GM19455 (cell line): ENCODE results near the gene TESK2.
"Not testable (repeated sequence)": the region's sequence is repeated elsewhere in the genome, so short reads cannot be mapped to it uniquely, and the experiment has no call there.

ENCODE experiments used
- ATAC-seq: cut with Tn5 transposase; IDR thresholded peaks from one replicate; pipeline ENCODE4 v1.9.1; 2021; ENCODE audit not compliant: unreplicated experiment

Gene TESK2

DNA sequence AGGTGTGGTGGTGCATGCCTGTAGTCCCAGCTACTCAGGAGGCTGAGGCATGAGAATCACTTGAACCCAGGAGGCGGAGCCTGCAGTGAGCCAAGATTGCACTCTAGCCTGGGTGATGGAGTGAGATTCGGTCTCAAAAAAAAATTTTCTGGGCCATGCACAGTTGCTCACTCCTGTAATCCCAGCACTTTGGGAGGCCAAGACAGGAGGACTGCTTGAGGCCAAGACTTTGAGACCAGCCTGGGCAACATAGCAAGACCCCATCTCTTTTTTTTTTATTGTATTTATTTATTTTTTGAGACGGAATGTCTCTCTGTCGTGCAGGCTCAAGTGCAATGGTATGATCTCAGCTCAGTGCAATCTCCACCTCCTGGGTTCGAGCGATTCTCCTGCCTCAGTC, 16.8 kb downstream of the TESK2 start:
- not testable (repeated sequence) for ATAC-seq

DNA sequence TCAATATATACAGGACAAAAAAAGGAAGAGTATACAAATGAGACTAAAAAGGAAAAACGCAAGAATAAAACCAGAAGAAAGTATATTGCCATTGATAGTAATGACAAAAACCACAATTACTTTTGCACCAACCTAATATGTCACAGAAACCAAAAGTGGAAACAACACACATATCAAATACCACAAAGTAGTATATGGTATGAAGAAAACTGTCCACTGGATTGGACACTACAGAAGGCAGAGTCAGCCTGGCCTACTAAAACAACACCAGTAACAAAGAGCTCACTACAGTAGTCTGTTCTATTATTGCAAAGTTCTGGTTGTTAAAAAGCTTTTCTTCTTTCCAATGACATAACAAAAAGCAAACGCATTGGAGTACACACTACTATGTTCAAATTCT, 17.7 kb downstream of the TESK2 start:
- ATAC-seq = no peak

DNA sequence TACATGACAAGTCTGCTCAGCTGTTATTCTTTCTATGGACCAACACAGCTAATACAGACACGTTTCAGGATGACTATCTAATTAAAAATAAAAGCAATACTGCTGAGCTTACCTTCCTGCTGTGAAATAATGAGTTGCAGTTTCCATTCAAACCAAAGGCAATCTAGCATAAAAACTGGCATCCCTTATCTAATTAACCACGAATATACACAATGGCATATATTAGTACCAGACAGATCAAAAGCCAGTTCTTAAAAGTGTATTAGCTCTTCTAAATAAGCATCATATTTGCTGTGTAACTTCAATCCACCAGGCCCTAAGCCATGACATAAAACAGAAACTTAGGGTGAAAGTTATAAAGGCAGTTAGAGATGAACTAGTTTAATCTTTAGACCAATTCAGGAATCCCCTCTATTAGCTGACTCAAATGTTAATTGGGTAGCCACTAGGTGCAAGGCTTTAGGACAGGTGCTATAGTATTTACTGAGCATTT, 20.6 kb downstream of the TESK2 start:
- no peak for ATAC-seq

DNA sequence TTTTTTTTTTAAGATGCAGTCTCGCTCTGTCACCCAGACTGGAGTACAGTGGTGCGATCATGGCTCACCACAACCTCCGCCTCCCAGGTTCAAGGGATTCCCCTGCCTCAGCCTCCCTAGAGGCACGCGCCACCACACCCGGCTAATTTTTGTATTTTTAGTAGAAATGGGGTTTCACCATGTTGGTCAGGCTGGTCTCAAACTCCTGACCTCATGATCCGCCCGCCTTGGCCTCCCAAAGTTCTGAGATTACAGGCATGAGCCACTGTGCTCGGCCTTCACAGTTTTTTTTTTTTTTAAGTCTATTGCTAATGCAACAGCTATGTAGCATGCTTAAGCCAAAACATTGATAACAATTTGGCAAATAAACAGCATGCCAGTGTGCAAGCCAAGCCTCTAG, 23.6 kb downstream of the TESK2 start:
- ATAC-seq = not testable (repeated sequence)

DNA sequence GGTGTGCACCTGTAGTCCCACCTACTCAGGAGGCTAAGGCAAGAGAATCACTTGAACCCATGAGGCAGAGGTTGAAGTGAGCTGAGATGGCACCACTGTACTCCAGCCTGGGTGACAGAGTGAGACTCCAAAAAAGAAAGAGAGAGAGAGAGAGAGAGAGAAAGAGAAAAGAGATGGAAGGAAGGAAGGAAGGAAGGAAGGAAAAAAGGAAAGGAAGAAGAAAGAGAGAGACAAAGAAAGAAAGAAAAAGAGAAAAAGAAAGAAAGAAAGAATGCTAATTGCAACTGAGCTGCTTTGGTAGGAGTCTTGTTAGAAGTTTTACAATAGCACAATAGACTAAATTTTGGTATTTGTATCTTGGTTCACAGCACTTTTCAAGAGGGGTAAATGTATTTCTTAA, 25.7 kb downstream of the TESK2 start:
- no peak for ATAC-seq

DNA sequence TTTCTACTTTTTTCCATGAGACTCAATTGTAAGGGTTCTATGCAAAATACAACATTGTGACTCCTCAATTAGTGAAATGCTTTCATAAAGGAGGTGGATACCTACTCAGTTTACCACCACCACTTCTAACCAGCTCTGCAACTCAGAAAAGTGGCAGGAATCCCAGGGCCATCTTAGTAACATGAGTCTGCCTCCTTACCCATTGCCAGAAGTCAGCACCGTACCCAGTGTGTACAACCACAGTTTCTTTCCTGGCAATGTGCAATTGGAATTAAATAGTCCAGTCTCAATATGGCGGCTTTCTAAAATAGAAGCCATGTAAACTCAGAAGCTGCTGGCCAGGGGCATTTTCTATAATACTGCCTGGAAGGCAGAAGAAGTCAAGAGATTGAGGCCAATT, 32.1 kb downstream of the TESK2 start:
- ATAC-seq = no peak

DNA sequence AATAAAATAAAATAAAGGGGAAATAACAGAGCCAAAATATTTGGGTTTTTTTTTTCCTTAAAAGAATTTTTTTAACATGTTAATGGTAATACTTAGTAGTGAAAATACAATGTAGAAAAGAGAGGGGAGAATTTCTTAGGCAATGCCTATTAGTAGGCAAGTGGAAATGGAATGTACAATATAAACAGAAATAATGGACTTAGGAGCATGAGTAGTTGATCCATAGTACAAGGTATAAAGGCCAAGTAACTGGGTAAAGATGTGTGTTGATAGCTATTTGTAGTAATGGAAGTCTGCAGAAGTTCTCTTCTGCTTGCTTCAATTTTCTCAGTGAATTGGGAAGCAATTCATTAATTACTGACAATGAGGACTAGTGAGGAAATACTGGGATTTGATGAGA, 34.4 kb downstream of the TESK2 start:
- ATAC-seq = no peak

DNA sequence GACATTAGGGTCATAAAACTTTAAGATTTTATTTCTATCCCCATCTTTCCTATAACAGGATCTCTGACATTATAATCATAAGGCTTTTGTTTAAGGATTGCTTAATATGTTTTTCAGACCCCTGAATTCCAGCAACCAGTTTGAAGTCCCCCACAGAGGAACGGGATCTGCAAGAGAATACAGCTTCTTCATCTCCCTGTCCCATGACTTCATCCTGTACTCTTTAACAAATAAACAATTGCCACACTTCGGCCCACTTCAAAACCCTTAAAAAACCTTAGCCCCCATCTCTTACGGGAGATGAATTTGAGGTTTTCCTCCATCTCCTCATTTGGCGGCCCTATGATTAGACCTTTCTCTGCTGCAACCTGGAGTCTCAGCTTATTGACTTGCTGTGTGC, 35.8 kb downstream of the TESK2 start:
- ATAC-seq = no peak

DNA sequence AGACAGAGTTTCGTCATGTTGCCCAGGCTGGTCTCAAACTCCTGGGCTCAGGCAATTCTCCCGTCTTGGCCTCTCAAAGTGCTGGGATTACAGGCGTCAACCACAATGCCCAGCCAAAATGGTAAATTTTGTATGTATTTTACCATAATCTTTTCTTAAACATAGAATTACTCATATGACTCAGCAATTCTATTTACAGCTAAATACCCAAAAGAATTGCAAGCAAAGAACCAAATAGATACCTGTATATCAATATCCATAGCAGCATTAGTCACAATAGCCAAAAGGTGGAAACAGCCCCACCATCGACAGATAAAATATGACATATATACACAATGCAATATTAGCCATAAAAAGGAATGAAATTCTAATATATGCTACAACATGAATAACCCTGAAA, 36.5 kb downstream of the TESK2 start:
- ATAC-seq = no peak

DNA sequence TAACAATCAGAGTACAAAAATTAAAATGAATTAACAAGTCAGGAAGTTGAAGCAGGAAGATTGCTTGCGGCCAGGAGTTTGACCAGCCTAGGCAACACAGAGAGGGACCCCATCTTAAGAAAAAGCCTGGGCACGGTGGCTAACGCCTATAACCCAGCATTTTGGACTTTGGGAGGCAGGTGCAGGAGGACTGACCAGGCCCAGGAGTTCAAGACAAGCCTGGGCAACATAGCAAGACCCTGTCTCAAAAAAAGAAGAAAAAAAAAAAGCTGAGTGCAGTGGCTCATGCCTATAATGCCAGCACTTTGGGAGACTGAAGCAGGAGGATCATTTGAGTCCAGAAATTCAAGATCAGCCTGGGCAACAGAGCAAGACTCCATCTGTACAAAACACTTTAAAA, 38.5 kb downstream of the TESK2 start:
- ATAC-seq = no peak

DNA sequence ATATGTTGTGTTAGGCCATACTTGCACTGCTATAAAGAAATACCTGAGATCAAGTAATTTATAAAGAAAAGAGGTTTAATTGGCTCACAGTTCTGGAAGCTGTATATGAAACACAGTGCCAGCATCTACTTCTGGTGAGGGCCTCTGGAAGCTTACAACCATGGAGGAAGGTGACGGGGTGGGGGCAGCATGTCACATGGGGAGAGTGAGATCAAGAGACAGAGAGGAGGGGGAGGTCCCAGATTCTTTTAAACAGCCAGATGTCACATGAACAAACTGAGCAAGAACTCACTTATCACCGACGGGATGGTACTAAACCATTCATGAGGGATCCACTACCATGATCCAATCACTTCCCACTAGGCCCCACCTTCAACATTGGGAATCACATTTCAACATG, 42.6 kb downstream of the TESK2 start:
- ATAC-seq = no peak

DNA sequence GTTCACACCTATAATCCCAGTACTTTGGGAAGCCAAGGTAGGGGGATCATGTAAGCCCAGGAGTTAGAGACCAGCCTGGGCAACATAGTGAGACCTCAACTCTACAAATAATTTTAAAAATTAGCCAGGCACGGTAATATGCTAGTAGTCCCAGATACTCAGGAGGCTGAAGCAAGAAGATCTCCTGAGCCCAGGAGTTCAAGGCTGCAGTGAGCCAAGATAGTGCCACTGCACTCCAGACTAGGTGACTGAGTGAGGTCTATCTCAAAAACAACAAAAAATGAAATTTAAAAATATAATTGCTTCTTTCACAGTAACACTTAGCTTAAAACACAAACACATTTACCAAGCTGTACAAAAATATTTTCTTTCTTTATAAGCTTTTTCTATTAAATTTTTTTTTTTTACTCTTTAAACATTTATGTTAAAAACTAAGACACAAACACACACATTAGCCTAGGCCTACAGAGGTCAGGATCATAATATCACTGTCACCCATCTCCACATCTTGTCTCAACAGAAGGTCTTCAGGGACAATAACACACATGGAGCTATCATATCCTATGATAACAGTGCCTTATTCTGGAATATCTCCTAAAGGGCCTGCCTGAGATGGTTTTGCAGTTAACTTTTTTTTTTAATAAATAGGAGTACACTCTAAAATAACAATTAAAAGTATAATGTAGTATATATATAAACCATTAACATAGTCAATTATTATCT, 43.9 kb downstream of the TESK2 start:
- no peak for ATAC-seq

DNA sequence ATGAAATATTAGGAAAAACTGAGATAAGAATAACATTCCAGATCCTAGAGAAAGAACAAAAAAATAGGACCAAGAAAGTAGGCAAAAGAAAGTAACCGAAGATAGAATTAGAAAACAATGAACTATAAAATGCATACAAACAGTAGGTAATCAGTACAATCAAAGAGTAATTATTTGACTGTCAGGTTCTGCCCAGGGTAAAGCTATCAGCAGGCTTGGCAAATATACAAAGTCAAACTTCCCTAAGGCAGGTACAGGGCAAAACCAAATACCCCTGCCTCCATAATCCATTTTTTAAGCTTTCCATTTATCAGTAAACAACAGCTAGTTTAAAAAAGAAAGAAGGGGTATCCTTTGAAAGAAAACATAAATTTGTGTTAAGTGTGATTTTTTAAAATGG, 44.4 kb downstream of the TESK2 start:
- no peak for ATAC-seq

DNA sequence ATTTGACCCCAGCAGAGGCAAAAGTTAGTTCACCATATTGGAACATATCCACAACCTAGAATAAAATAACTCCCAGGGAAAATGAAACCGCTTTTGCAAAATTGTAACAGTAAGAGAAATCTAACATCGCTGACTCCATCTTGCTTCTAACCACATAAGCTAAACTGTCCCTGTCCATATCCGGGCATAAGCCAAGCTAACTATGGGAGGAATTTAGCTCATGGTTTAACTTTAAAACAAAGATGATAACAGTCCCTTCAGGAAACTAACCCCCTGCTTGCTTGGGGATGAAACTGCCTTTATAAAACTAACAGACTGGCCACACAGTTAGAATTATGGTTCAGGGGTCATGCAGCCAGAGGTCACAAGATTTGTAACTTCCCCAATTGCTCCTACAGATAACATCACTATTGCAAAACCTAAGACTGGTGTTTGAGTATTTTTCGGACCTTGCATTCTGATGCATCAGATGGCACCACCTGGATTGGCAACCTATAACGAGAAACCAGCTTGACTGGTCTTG, 46.3 kb downstream of the TESK2 start:
- no peak for ATAC-seq

DNA sequence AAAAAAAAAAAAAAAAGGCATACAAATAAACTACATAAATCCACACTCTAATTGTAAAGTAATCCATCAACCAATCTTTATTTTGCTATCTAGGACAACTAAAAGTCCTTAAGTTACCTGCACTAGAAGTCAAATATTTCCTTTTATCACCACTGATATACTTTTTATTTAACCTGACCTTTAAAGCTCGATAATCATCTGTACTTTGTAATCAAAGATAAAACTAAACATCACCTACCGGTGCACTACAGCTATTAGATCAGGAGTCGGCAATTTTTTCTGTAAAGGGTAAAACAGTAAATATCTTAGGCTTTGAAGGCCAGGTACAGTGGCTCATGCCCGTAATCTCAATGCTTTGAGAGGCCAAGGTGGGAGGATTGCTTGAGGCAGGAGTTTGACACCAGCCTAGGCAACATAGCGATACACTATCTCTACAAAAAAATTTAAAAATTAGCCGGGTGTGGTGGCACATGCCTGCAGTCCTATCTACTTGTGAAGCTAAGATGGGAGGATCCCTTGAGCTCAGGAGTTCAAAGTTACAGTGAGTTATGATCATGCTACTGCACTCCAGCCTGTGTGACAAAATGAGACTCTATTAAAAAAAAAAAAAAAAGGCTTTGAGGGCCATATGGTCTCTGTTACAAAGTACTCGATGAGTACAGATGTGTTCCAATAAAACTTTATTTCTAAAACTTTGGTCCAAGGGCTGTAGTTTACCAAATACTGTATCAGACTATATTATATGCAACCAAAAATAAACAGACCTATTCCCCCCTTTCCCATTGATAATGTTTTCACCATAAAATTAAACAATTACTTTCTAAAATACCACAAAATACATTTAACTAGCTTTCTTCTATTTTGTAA, 47.1 kb downstream of the TESK2 start:
- ATAC-seq = no peak

DNA sequence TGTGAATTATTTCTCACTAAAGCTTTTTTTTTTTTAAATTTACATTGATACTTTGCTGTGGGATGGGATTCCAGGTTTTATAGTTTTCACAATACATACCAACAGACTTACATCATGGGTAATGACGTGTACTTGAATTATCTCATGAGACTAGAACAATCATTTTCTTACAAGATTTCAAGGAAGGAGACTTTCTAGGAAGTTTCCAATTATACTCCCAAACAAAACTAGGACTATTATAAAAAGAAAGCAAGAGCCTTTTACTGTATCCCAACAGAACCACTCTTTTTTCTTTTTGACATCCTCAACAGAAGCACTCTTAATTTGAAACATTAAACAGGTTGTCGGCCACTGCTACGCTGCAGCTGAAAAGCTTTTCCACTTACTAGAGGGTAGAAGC, 48.7 kb downstream of the TESK2 start:
- ATAC-seq = no peak

DNA sequence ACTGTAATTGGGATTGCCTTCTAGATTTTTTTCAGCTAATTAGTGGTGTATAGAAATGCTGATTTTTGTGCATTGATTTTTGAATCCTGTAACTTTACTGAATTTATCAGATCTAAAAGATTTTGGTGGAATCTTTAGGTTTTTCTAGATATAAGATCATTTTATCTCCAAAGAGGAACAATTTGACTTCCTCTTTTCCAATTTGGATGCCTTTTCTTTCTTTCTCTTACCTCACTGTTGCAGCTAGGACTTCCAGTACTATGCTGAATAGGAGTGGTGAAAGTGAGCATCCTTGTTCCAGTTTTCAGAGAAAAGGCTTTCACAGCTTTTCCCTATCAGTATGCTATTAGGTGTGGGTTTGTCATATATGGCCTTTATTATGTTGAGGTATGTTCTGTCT, 53.6 kb downstream of the TESK2 start:
- ATAC-seq = no peak

DNA sequence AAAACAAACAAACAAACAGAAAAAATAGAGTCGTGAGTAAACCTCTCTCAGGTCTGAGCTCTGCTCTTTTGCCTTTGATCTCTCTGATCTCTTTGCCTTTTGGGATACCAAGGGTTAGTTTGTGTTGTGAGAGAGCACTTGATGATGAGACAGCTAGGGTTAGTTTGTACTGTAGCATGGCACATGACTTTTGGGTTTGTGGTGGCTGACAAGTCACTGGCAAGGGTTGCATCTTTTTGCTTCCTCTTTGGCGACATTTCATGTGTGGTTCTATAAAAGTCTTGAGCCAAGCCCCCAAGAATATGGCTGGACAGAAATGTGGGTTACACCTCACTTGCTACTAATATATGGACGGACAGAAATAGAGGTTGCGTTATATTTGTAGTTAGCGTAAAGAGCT, 60.5 kb downstream of the TESK2 start:
- no peak for ATAC-seq

DNA sequence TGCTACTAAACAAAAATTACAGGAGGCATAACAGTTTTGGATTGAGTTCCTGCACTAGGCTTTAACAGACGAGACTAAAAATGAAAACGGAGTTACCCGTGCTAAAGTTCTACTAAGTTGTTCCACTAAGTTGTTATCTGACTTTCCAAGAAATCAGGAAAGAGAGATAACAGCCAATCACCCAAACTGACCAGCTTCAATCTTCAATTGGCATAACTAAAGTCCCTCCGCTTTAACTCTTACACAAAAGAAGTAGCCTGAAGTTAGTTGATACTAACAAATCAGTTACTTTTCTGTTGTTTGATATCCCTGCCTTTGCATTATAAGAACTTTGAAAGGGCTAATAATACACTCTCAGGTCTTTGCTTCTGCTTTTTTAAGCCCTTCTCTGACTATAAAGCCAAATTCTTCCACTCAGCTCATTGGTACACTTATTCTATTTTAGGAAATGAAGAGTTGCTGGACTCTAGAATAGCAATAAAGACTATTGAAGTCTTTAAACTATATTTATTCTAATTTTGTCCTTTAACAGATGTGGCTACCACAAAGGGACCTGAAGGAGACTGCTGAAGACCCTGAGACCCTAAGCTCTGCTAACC, 61.3 kb downstream of the TESK2 start:
- ATAC-seq = no peak

DNA sequence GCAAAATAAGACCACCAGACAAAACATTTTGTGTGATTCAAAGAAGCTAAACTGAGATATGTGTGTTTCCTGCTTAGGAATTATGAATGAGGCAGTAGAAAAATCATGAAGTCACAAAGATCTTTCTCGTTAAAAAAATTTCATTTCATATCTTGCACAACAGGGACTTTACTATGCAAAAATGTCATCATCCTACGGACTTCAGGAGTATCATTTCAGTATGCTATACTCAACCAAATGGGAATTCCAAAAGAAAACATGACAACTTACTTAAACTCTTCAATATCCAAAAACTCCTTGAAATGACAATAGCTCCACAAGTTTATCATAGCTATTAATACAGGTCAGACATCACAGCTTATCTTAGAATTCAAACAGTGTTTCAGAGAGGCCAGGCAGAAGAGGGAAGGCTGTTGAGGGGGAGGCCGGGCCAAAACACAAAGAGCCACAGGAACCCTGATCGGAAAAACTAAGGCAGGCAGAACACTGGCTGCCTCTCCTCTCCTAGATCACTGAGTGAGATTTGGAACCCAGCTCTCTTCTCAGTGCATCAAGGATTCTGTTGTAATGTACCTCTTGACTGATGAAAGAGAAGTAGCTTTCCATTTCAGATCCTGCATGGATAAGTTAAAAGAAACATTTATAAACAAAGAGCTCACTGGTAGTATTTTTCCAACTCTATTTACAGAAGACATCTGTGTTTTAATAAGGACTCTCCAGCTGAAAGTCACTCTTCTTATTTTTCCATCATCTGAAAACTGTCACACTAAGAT, 66.9 kb downstream of the TESK2 start:
- ATAC-seq = no peak

DNA sequence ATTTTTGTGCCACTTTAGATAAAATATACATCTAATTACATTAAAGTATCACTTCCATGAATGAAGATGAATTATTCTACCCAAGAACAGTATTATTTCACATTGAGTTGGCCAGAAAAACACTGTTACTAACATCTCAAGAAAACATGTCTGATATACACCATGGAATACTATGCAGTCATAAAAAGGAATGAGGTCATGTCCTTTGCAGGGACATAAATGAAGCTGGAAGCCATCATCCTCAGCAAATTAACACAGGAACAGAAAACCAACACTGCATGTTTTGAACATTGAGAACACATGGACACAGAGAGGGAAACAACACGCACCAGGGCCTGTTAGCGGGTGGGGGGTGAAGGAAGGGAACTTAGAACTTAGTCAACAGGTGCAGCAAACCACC, 69.0 kb downstream of the TESK2 start:
- no peak for ATAC-seq
